ENCODE results near the gene PEX19. TPM values are rescaled to one million over a fixed set of nuclear protein-coding genes. Genes with fewer than 3 reads are reported as not detected.
A peak's percentile ranks its signal among the peaks of the same experiment; 100 is the strongest.

Gene PEX19
- total RNA-seq, 1 donor from 2014 or later: 43.8 TPM

- peaks cover 8% of the 10 kb centered on the region for H3K4me1 Mint-ChIP-seq (ENCODE audit: low read depth)
- H3K36me3 Mint-ChIP-seq (ENCODE audit: low read depth): peaks cover 58% of the 10 kb centered on the region
- no peak overlapping the region for H3K4me3 Mint-ChIP-seq (ENCODE audit: unreplicated experiment)
- no peak for TF ChIP-seq CTCF (IDR thresholded peaks at IDR 0.05)
- no peak for DNase-seq (ENCODE audit: low spot score)
- H3K27me3 Mint-ChIP-seq (ENCODE audit: low read depth): no peaks in the 10 kb centered on the region
- peak overlapping the region; percentile 72 for H3K27ac Mint-ChIP-seq (ENCODE audit: unreplicated experiment)
- no peaks in the 10 kb centered on the region for H3K9me3 Mint-ChIP-seq (ENCODE audit: low read depth)
Measured at GRCh38 chr1:160308451-160309184, 23.7 kb upstream of the PEX19 start.

DNA sequence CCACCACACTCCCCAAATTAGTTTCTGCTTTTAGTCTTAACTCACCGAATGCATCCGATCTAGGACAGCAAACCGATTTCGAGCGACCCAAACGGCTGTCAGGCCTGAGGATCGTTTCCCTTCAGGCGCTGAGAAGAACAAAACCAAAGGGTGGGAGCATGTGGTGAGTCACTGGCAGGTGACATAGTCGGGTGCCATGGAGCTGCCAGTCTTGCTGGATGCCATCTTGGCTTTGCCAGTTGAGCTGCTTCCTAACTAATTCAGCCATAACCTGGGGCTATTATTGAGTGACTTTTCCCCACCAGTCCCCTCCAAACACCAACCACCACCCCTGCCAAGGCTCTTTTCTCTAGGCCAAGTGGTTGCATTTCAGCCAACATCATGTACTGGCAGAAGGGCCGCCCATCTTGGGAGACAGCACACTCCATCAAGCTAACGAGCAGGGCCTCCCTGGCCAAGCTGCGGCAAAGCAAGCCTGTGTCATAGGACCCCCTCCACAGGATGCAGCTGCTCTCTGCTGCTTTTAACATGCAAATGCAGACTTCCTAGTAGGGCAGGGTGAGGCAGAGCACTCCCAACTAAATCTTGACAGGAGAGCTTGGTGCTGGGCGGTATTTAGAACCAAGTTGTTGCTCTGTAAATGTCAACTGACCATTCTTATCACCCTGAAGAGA is 22.3 kb upstream of the PEX19 start:
- Mint-ChIP-seq H3K36me3 (ENCODE audit: low read depth) (peaks cover 53% of the 10 kb centered on the region), H3K4me1 (ENCODE audit: low read depth) (peaks cover 8% of the 10 kb centered on the region), H3K4me3 (ENCODE audit: unreplicated experiment) (no peak overlapping the region), H3K27me3 (ENCODE audit: low read depth) (no peaks in the 10 kb centered on the region), H3K9me3 (ENCODE audit: low read depth) (no peaks in the 10 kb centered on the region), H3K27ac (ENCODE audit: unreplicated experiment) (peak overlapping the region; percentile 36)
- no peak for DNase-seq (ENCODE audit: low spot score)
- no peak for TF ChIP-seq CTCF (IDR thresholded peaks at IDR 0.05)

- no peak overlapping the region for H3K4me3 Mint-ChIP-seq (ENCODE audit: unreplicated experiment)
- DNase-seq (ENCODE audit: low spot score): no peak
- H3K27me3 Mint-ChIP-seq (ENCODE audit: low read depth): no peaks in the 10 kb centered on the region
- peaks cover 49% of the 10 kb centered on the region for H3K36me3 Mint-ChIP-seq (ENCODE audit: low read depth)
- no peaks in the 10 kb centered on the region for H3K9me3 Mint-ChIP-seq (ENCODE audit: low read depth)
- H3K27ac Mint-ChIP-seq (ENCODE audit: unreplicated experiment): peak overlapping the region; percentile 12
- TF ChIP-seq CTCF (IDR thresholded peaks at IDR 0.05): no peak
- H3K4me1 Mint-ChIP-seq (ENCODE audit: low read depth): no peaks in the 10 kb centered on the region
Measured at GRCh38 chr1:160300173-160300572, 15.2 kb upstream of the PEX19 start.

GRCh38 chr1:160296036-160296435 is 11.1 kb upstream of the PEX19 start:
- H3K27me3 Mint-ChIP-seq (ENCODE audit: low read depth): no peaks in the 10 kb centered on the region
- no peak overlapping the region for H3K4me3 Mint-ChIP-seq (ENCODE audit: unreplicated experiment)
- peak overlapping the region; percentile 27 for H3K27ac Mint-ChIP-seq (ENCODE audit: unreplicated experiment)
- peaks cover 69% of the 10 kb centered on the region for H3K36me3 Mint-ChIP-seq (ENCODE audit: low read depth)
- no peaks in the 10 kb centered on the region for H3K4me1 Mint-ChIP-seq (ENCODE audit: low read depth)
- DNase-seq (ENCODE audit: low spot score): no peak
- no peak for TF ChIP-seq CTCF (IDR thresholded peaks at IDR 0.05)
- no peaks in the 10 kb centered on the region for H3K9me3 Mint-ChIP-seq (ENCODE audit: low read depth)

GRCh38 chr1:160293020-160293968 is 8.4 kb upstream of the PEX19 start:
- H3K27me3 Mint-ChIP-seq (ENCODE audit: low read depth): no peaks in the 10 kb centered on the region
- H3K4me1 Mint-ChIP-seq (ENCODE audit: low read depth): no peaks in the 10 kb centered on the region
- H3K27ac Mint-ChIP-seq (ENCODE audit: unreplicated experiment): no peak overlapping the region

More at GRCh38 chr1:160293020-160293968, 8.4 kb upstream of the PEX19 start:
- no peak for DNase-seq (ENCODE audit: low spot score)
- Mint-ChIP-seq H3K9me3 (ENCODE audit: low read depth) (no peaks in the 10 kb centered on the region), H3K36me3 (ENCODE audit: low read depth) (peaks cover 69% of the 10 kb centered on the region), H3K4me3 (ENCODE audit: unreplicated experiment) (no peak overlapping the region)
- TF ChIP-seq CTCF (IDR thresholded peaks at IDR 0.05): no peak

All from chondrocyte (in vitro differentiated cells).